Esophagus muscularis mucosa (tissue), 4 donors: ENCODE measurements around the gene LRP2BP. TPM values are rescaled to one million over a fixed set of nuclear protein-coding genes. Genes with fewer than 3 reads are reported as not detected.

Experiments used
- DNase-seq: peaks from one replicate; pipeline ENCODE4 v3.0.0-alpha.2; 2017; ENCODE audit errors: extremely low spot score
- H3K27ac ChIP-seq, 4 donors: fragments of 200-600 bp; sonication (generic); replicated peaks in 1 of 4; 1 replicate in 3 of 4; 2 replicates in 1 of 4; pipeline ENCODE4 v1.5.1; 2016 to 2019; ENCODE audit warnings: mild to moderate bottlenecking in 1 of 4
- H3K27me3 ChIP-seq, 4 donors: fragments of 200-600 bp; sonication (generic); one replicate each; pipeline versions ENCODE4 v1.5.1 to v1.6.0; 2016 to 2019
- H3K36me3 ChIP-seq, 4 donors: fragments of 200-600 bp; sonication (generic); one replicate each; pipeline ENCODE4 v1.5.1; 2016 to 2019
- H3K4me1 ChIP-seq, 4 donors: fragments of 200-600 bp; sonication (generic); one replicate each; pipeline ENCODE4 v1.5.1; 2016 to 2019
- H3K4me3 ChIP-seq, 4 donors: fragments of 200-600 bp; sonication (generic); 1 replicate in 2 of 4; 2 replicates in 2 of 4; pipeline ENCODE4 v1.5.1; 2016 to 2019; ENCODE audit warnings: mild to moderate bottlenecking in 4 of 4, moderate library complexity in 1 of 4
- H3K9me3 ChIP-seq, 4 donors: fragments of 200-600 bp; sonication (generic); 1 replicate in 3 of 4; 2 replicates in 1 of 4; pipeline ENCODE4 v1.5.1; 2016 to 2019
- EP300 ChIP-seq: sonication (generic); formaldehyde crosslinking; IDR thresholded peaks from one replicate; pipeline ENCODE4 v1.6.1; 2017; ENCODE audit warnings: antibody characterized with exemption
- POLR2A ChIP-seq: fragments of 450-650 bp; IDR thresholded peaks from one replicate; pipeline ENCODE4 v1.6.1; 2017; ENCODE audit warnings: antibody characterized with exemption, moderate library complexity, mild to moderate bottlenecking, low read depth
- POLR2AphosphoS5 ChIP-seq, 2 donors: sonication (generic); formaldehyde crosslinking; IDR thresholded peaks; one replicate each; pipeline ENCODE4 v1.6.1; 2017; ENCODE audit warnings: antibody characterized with exemption in 2 of 2
- WGBS: methylation state at CpG from one replicate; pipeline ENCODE4 v1.1.5; 2018; 5-methylcytosine and 5-hydroxymethylcytosine counted together
- intact Hi-C: fragments of 100-400 bp; cut with DNase I; formaldehyde crosslinking; loops from one replicate; pipeline ENCODE4 v1.15.1; 2023
- total RNA-seq, 4 donors: library from RNA; depleted of rRNA; stranded (reverse); fragments of >200 nt; gene quantifications; one replicate each; pipeline versions ENCODE4 v1.1.0 to v1.2.1, GENCODE V29; 2016
- TF ChIP-seq, protein P1 (sequence below), 3 experiments: fragments of 200-600 bp in 2 of 3; fragments of 450-650 bp in 1 of 3; sonication (generic) in 2 of 3; IDR thresholded peaks; one replicate each; pipeline ENCODE4 v1.5.1; 2017 to 2019; ENCODE audit warnings: antibody characterized with exemption in 3 of 3, mild to moderate bottlenecking in 2 of 3, moderate library complexity in 1 of 3

The LRP2BP gene
- total RNA-seq, 4 donors from 2014 or later: 0.46 to 2.1 (median 0.57) TPM

DNA sequence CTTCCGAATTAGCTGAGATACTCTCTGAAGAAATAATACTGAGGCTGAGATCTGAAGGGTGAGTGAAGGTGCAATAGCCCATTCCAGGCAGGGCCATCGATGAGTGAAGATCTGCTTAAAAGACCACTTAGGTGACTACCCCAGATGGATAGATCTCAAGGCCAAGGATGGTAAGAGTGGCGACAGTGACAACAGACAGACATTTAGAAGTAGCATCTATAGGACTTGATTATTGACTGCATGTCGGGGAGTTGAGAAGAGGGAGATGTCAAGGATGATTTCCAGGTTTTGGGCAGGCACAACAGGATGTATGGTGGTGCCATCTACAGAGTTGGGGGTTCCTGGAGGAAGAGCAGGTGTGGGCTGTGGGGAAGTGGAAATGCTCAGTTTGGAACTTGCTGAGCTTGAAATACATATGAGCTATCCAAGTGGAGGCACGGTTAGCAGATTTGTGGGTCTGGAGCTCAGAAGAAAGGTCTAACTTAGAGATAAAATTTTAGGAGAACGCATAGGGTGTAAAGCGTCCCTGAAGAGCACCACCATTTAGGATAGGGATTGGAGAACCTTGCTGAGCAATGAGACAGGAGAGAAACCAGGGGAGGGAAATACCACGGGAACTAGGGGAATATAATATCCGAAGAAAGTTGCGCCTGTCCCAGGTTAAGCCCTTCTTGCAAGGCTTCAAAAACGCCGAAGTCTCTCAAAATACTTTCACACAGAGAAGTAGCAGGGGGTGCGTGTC, 29.4 kb upstream of the LRP2BP start:
- Histone ChIP-seq H3K9me3 (no peaks in the 10 kb centered on the region), H3K36me3 (peaks cover 0 to 12% (median 7%) of the 10 kb centered on the region in 4 donors), H3K4me3 (peak overlapping the region; percentile 83 to 89 (median 86)), H3K4me1 (peaks cover 34 to 52% (median 48%) of the 10 kb centered on the region in 4 donors), H3K27me3 (no peaks in the 10 kb centered on the region), H3K27ac (peak overlapping the region; percentile 96 to 97 (median 96))
- no peak for TF ChIP-seq POLR2AphosphoS5 (IDR thresholded peaks at IDR 0.05)
- TF ChIP-seq POLR2A: no peak
- TF ChIP-seq, protein P1, sequence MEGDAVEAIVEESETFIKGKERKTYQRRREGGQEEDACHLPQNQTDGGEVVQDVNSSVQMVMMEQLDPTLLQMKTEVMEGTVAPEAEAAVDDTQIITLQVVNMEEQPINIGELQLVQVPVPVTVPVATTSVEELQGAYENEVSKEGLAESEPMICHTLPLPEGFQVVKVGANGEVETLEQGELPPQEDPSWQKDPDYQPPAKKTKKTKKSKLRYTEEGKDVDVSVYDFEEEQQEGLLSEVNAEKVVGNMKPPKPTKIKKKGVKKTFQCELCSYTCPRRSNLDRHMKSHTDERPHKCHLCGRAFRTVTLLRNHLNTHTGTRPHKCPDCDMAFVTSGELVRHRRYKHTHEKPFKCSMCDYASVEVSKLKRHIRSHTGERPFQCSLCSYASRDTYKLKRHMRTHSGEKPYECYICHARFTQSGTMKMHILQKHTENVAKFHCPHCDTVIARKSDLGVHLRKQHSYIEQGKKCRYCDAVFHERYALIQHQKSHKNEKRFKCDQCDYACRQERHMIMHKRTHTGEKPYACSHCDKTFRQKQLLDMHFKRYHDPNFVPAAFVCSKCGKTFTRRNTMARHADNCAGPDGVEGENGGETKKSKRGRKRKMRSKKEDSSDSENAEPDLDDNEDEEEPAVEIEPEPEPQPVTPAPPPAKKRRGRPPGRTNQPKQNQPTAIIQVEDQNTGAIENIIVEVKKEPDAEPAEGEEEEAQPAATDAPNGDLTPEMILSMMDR (IDR thresholded peaks at IDR 0.05): no peak
- TF ChIP-seq EP300: no peak
- WGBS: 21% methylated on average over 12 of the region's 13 CpGs
- intact Hi-C loops: loop anchor here (5.0 kb wide), 1 partner anchor 42 kb away; no protein-coding TSS in a partner anchor
- DNase-seq: no peak

DNA sequence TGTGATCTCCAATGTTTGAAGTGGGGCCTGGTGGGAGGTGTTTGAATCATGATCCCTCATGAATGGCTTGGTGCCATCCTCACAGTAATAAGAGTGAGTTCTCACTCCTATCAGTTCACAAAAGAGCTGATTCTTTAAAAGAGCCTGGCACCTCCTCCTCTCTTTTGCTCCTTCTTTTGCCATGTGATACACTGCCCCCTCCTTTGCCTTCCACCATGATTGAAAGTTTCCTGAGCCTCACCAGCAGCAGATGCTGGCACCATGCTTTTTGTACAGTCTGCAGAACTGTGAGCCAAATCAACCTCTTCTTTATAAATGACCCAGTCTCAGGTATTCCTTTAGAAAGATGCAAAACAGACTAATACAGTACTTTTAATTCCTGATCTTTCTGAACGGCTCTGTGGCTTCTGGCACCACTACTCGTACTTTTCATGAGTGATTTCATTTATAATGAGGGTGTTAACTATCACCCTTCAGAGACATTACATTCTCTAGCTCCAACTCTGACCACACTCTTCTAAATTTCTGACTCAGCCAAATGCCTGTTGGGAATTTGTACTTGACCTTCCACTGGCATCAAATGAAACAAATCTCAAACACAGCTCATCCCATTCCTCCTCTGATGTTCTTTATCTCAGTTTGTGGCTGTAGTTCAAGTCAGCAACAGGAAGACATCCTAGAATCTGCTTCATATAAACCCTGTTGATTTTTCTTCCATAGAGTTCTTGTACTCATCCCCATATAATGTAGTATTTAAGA, 25.8 kb upstream of the LRP2BP start:
- intact Hi-C loops: no loop called here
- Histone ChIP-seq H3K4me1 (peaks cover 34 to 52% (median 48%) of the 10 kb centered on the region in 4 donors), H3K4me3 (no peak overlapping the region), H3K27ac (peak overlapping the region in 1 of 4 donors; percentile 25), H3K27me3 (no peaks in the 10 kb centered on the region), H3K9me3 (no peaks in the 10 kb centered on the region), H3K36me3 (peaks cover 7 to 35% (median 26%) of the 10 kb centered on the region in 4 donors)
- WGBS: 40% methylated on average over 2 of the region's 2 CpGs
- TF ChIP-seq POLR2A: no peak
- TF ChIP-seq POLR2AphosphoS5 (IDR thresholded peaks at IDR 0.05): no peak
- TF ChIP-seq EP300: no peak
- TF ChIP-seq, protein P1 (IDR thresholded peaks at IDR 0.05): no peak
- no peak for DNase-seq

DNA sequence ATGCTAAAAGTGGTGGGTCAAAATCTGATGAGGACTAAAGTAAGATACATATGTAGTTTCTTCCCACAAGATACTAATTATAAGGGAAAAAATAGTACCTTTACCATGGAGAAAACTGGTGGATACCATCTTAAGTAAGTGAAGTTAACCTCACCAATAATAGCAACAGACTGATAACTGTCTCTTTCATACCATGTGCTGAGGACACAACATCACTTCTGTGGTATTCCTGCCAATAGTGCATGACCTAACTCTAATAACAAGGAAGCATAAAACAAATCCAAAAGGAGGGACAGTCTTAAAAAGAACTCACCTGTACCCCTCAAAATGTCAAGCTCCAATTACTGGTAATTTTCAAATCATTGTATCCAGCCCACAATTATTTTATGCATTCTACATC, 21.2 kb upstream of the LRP2BP start:
- Histone ChIP-seq H3K36me3 (peaks cover 13 to 71% (median 56%) of the 10 kb centered on the region in 4 donors), H3K27me3 (no peaks in the 10 kb centered on the region), H3K27ac (no peak overlapping the region), H3K4me1 (peaks cover 6 to 16% (median 13%) of the 10 kb centered on the region in 4 donors), H3K9me3 (no peaks in the 10 kb centered on the region), H3K4me3 (no peak overlapping the region)
- intact Hi-C loops: no loop called here
- no peak for DNase-seq
- TF ChIP-seq EP300: no peak
- TF ChIP-seq POLR2A: no peak
- TF ChIP-seq POLR2AphosphoS5 (IDR thresholded peaks at IDR 0.05): no peak
- TF ChIP-seq, protein P1 (IDR thresholded peaks at IDR 0.05): no peak

DNA sequence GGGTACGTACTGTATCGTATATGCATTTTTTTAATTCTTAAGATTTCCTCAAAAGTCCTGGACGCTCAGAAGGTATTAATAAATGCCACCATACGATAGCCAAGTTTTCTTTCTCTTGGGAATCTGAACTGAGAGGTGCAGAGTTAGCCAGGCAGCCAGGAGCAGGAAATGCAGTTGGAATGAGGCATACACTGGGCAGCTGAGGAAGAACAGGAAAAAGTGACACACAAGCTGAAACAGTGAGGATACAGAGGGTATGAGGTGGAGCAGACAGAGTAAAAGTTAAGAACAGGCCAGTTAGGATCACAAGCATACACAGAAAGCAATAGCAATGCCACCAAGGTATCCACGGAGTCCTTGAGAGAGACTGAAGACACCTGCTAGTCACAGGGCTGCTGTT, 16.7 kb upstream of the LRP2BP start:
- Histone ChIP-seq H3K4me1 (no peaks in the 10 kb centered on the region), H3K27ac (no peak overlapping the region), H3K4me3 (no peak overlapping the region), H3K27me3 (no peaks in the 10 kb centered on the region), H3K36me3 (peaks cover 11 to 87% (median 57%) of the 10 kb centered on the region in 4 donors), H3K9me3 (no peaks in the 10 kb centered on the region)
- WGBS: 81% methylated on average over 5 of the region's 5 CpGs
- intact Hi-C loops: no loop called here
- DNase-seq: no peak
- TF ChIP-seq POLR2A (no peak), EP300 (no peak), POLR2AphosphoS5 (IDR thresholded peaks at IDR 0.05) (no peak)
- TF ChIP-seq, protein P1 (IDR thresholded peaks at IDR 0.05): no peak
